ENCODE measurements around the gene CALN1.
A peak's percentile ranks its signal among the peaks of the same experiment; 100 is the strongest.

CALN1 gene

GRCh38 chr7:72411419-72411818, 719 bp downstream of the CALN1 start:
- TF ChIP-seq, protein P1, sequence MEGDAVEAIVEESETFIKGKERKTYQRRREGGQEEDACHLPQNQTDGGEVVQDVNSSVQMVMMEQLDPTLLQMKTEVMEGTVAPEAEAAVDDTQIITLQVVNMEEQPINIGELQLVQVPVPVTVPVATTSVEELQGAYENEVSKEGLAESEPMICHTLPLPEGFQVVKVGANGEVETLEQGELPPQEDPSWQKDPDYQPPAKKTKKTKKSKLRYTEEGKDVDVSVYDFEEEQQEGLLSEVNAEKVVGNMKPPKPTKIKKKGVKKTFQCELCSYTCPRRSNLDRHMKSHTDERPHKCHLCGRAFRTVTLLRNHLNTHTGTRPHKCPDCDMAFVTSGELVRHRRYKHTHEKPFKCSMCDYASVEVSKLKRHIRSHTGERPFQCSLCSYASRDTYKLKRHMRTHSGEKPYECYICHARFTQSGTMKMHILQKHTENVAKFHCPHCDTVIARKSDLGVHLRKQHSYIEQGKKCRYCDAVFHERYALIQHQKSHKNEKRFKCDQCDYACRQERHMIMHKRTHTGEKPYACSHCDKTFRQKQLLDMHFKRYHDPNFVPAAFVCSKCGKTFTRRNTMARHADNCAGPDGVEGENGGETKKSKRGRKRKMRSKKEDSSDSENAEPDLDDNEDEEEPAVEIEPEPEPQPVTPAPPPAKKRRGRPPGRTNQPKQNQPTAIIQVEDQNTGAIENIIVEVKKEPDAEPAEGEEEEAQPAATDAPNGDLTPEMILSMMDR (conservative IDR thresholded peaks at IDR 0.05; ENCODE audit: control insufficient read depth, insufficient read depth, low read depth, low read length): no peak
- no peak for DNase-seq (ENCODE audit: low read depth)
- H3K4me3 ChIP-seq (ENCODE audit: control insufficient read depth, low read depth, low read length): no peak overlapping the region

- TF ChIP-seq, protein P1 (conservative IDR thresholded peaks at IDR 0.05; ENCODE audit: control insufficient read depth, insufficient read depth, low read depth, low read length): no peak
- no peak for DNase-seq (ENCODE audit: low read depth)
- H3K4me3 ChIP-seq (ENCODE audit: control insufficient read depth, low read depth, low read length): no peak overlapping the region
These were observed 2.5 kb downstream of the CALN1 start for GRCh38 chr7:72409638-72410015.

DNA sequence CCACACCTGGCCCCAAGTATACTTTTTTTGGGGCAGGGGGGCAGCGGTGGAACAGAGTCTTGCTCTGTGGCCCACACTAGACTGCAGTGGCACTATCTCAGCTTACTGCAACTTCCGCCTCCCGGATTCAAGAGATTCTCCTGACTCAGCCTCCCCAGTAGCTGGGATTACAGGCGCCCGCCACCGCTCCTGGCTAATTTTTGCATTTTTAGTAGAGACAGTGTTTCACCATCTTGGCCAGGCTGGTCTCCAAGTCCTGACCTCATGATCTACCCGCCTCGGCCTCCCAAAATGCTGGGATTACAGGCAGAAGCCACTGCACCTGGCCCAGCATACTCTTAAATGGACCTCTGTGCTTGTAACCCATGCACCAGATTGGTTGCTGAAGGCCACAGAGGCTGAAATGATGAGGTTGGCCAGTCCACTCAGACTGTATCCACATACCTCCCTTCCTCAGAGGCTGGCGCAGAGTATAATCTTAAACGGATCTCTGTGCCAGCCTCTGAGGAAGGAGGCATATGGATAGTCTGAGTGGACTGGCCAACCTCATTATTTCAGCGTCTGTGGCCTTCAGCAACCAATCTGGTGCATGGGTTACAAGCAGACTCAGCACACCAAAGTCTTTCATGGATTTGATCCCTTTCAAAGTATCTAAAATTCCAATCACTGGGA, 3.0 kb downstream of the CALN1 start:
- no peak for DNase-seq (ENCODE audit: low read depth)
- H3K4me3 ChIP-seq (ENCODE audit: control insufficient read depth, low read depth, low read length): no peak overlapping the region
- TF ChIP-seq, protein P1 (conservative IDR thresholded peaks at IDR 0.05; ENCODE audit: control insufficient read depth, insufficient read depth, low read depth, low read length): no peak

DNA sequence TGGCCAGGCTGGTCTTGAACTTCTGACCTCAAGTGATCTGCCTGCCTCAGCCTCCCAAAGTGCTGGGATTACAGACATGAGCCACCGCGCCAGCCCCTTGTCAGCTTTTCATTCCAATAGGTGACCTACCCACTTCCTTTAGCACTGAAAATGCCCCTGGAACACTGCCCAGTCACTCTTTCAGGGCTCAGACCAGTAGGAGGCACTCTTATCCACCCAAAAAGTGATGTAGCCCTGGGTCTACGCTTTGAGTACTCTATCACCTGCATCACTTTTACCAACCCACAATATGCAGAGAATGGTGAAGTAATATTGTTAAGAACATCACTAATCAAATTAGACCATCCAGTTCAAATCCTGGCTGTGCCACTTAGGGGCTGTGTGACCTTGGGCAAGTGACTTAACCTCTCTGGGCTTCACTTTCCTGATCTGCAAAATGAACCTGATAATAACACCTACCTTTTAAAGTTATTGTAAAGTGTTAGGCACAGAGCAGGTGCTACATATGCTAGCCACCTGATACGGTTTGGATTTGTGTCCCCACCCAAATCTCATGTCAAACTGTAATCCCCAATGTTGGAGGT, 5.2 kb downstream of the CALN1 start:
- DNase-seq (ENCODE audit: low read depth): no peak
- TF ChIP-seq, protein P1 (conservative IDR thresholded peaks at IDR 0.05; ENCODE audit: control insufficient read depth, insufficient read depth, low read depth, low read length): no peak
- no peak overlapping the region for H3K4me3 ChIP-seq (ENCODE audit: control insufficient read depth, low read depth, low read length)

- TF ChIP-seq, protein P1 (conservative IDR thresholded peaks at IDR 0.05; ENCODE audit: control insufficient read depth, insufficient read depth, low read depth, low read length): no peak
- no peak for DNase-seq (ENCODE audit: low read depth)
- H3K4me3 ChIP-seq (ENCODE audit: control insufficient read depth, low read depth, low read length): no peak overlapping the region
These were observed 6.3 kb downstream of the CALN1 start for GRCh38 chr7:72405871-72406270.

GRCh38 chr7:72405418-72405817, 6.7 kb downstream of the CALN1 start:
- DNase-seq (ENCODE audit: low read depth): peak; percentile 48
- TF ChIP-seq, protein P1 (conservative IDR thresholded peaks at IDR 0.05; ENCODE audit: control insufficient read depth, insufficient read depth, low read depth, low read length): no peak
- no peak overlapping the region for H3K4me3 ChIP-seq (ENCODE audit: control insufficient read depth, low read depth, low read length)
